Ovary (tissue), 3 donors: ENCODE measurements around the gene IL4I1.

Source experiments
- EP300 ChIP-seq: sonication (generic); formaldehyde crosslinking; IDR thresholded peaks from one replicate; pipeline ENCODE4 v1.6.1; 2017; ENCODE audit warnings: antibody characterized with exemption
- TF ChIP-seq, protein P1 (sequence below), 3 donors: fragments of 450-650 bp in 2 of 3; fragments of 200-600 bp in 1 of 3; IDR thresholded peaks; one replicate each; pipeline versions ENCODE4 v1.5.1 to v1.8.0; 2016 to 2022; ENCODE audit warnings: antibody characterized with exemption in 3 of 3, mild to moderate bottlenecking in 1 of 3
- donor health status: DM: no; HTN: no; CAD: no.

DNA sequence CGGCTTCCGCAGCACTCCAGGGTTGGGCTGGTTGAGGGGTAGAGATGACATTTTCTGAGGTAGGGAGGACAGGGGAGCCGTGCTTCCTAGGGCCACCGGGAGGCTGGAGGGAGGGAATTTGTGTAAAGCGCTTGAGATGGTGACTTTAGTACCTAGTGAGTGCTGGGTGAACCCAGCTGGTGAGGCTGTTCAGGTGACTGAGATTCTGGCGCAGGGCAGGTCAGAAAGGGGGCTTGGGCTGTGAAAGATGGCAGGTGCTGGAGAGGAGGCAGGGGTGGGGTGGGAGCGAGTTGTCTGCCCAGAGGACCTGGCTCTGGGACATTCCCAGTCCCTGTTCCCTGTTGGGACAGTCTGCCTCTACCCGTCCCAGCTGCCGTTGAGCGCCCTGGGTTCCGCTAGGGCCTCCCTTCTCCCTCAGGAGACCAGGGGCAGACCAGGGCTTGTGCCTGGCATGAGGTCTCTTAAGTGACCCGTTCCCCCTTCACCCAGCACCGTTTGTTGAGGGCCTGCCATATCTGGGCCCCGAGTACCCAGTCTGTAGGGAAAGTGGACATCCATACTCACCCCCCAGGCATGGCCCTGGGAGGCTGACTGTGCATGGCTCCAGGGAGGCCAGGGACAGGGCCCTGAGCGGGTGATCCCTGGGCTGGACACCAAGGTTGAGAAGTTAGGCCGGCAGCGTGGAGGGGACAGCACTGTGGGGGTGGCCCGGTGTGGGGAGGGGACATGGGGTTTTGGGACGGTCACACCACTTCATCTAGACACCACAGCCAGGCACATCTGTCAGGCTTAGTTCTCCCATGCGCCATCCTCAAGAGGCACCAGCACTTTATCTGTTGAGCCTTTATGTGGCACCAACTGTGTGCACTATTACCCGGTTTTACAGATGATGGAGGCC lies 40.8 kb downstream of the IL4I1 start:
- TF ChIP-seq, protein P1, sequence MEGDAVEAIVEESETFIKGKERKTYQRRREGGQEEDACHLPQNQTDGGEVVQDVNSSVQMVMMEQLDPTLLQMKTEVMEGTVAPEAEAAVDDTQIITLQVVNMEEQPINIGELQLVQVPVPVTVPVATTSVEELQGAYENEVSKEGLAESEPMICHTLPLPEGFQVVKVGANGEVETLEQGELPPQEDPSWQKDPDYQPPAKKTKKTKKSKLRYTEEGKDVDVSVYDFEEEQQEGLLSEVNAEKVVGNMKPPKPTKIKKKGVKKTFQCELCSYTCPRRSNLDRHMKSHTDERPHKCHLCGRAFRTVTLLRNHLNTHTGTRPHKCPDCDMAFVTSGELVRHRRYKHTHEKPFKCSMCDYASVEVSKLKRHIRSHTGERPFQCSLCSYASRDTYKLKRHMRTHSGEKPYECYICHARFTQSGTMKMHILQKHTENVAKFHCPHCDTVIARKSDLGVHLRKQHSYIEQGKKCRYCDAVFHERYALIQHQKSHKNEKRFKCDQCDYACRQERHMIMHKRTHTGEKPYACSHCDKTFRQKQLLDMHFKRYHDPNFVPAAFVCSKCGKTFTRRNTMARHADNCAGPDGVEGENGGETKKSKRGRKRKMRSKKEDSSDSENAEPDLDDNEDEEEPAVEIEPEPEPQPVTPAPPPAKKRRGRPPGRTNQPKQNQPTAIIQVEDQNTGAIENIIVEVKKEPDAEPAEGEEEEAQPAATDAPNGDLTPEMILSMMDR (IDR thresholded peaks at IDR 0.05): no peak
- TF ChIP-seq EP300: no peak
